D721Med (cell line): ENCODE results near the gene BMPR1B.

ENCODE experiments used
- DNase-seq: peaks from one replicate; pipeline ENCODE4 v3.0.0; 2011; ENCODE audit warnings: low spot score; ENCODE audit not compliant: insufficient read length
- FAIRE-seq: peaks from 2 replicates; lab custom pipeline; 2011; peaks lifted over from hg19 to GRCh38; lab: Jason Lieb, UNC
- TF ChIP-seq, protein P1 (sequence below): IDR thresholded peaks from 2 replicates; pipeline ENCODE4 v1.5.1; 2012; ENCODE audit warnings: mild to moderate bottlenecking, control low read depth; ENCODE audit not compliant: insufficient read depth; ENCODE audit errors: missing control alignments

Gene BMPR1B

DNA sequence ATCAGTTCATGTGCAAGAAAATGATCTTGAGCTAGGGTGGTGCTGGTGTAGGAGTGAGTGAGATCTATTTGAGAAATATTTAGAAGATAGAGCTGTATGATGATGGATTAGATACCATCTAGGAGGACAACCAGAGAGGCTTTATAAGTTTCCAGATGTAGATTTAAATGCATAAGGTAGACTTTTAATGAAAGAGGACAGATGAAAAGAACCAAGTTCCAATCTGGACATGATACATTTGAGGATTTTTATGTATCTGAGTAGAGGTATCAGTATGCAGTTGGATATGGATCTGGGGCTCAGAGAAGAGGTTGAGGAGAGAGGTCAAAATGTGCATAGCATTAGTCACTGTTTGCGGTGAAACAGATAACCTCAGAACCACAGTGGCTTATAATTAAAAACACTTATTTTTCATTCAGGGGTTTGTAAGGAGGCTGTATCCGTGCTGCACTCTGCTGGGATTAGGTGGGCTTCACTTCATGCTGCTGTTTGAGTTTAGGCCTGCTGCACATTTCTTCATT is 348.7 kb downstream of the BMPR1B start:
- DNase-seq (no peak), FAIRE-seq (no peak)
- TF ChIP-seq, protein P1, sequence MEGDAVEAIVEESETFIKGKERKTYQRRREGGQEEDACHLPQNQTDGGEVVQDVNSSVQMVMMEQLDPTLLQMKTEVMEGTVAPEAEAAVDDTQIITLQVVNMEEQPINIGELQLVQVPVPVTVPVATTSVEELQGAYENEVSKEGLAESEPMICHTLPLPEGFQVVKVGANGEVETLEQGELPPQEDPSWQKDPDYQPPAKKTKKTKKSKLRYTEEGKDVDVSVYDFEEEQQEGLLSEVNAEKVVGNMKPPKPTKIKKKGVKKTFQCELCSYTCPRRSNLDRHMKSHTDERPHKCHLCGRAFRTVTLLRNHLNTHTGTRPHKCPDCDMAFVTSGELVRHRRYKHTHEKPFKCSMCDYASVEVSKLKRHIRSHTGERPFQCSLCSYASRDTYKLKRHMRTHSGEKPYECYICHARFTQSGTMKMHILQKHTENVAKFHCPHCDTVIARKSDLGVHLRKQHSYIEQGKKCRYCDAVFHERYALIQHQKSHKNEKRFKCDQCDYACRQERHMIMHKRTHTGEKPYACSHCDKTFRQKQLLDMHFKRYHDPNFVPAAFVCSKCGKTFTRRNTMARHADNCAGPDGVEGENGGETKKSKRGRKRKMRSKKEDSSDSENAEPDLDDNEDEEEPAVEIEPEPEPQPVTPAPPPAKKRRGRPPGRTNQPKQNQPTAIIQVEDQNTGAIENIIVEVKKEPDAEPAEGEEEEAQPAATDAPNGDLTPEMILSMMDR: no peak

GRCh38 chr4:95107004-95107403 is 349.2 kb downstream of the BMPR1B start:
- DNase-seq (no peak), FAIRE-seq (no peak)
- TF ChIP-seq, protein P1: no peak

DNA sequence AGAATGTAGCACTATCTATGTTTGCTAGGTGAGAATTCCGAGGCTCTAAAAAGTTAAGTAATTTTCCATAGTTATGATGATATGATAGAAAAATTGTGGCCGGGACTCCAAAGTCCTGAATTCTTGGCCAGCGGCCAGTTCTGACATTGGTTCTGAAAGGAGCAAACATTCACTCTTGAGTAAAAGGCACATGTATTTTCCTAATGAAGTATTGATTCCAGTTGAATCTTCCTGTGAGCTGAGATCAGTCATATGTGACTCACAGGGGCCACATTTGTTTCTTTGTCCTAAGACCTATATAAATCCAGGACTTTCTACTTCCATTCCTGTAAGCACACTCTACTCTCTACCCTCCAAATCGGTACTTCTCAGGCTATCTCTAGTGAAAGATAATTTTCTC is 349.9 kb downstream of the BMPR1B start:
- TF ChIP-seq, protein P1: no peak
- DNase-seq (no peak), FAIRE-seq (no peak)

DNA sequence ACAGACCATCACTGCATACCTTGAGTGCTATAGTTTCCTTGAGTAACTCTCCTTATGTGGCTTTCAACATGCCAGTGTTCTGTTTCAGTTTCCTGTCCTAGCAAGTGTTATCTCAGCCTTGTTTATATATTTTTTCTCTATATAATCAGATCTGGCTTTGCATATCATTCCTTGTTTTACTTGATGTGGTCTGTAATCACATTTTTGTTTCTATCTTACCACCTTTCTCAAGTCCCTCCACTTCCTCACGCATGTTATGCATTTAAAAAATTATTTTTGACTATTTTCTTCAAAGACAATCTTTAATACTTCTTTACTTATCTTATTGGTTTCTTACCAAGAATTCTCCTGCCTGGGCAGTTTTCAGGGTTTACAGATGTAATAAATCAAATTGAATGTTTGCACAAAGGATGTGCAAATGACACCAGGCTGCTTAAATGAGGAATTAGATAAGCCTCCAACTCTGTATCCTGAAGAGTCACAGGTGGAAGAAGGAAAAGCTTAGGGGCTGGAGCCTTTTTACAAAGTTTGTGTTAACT is 351.2 kb downstream of the BMPR1B start:
- FAIRE-seq: no peak
- no peak for DNase-seq
- TF ChIP-seq, protein P1: no peak

- FAIRE-seq (no peak), DNase-seq (no peak)
- TF ChIP-seq, protein P1: no peak
Observed at GRCh38 chr4:95114521-95114920, 356.8 kb downstream of the BMPR1B start.

GRCh38 chr4:95118497-95118896 is 360.7 kb downstream of the BMPR1B start:
- FAIRE-seq: no peak
- TF ChIP-seq, protein P1: no peak
- DNase-seq: no peak

- DNase-seq: no peak
- no peak for FAIRE-seq
- TF ChIP-seq, protein P1: no peak
Observed at GRCh38 chr4:95120456-95120855, 362.7 kb downstream of the BMPR1B start.
